Stomach (tissue), 4 donors: ENCODE data around the gene ANKS1B.

Source experiments
- CTCF ChIP-seq, 7 experiments: fragments of 450-650 bp in 4 of 7; fragments of 200-600 bp in 3 of 7; sonication (generic) in 3 of 7; IDR thresholded peaks; one replicate each; pipeline ENCODE4 v1.5.1; 2016 to 2019; ENCODE audit warnings: antibody characterized with exemption in 7 of 7, control low read depth in 2 of 7, mild to moderate bottlenecking in 1 of 7
- EP300 ChIP-seq: sonication (generic); formaldehyde crosslinking; IDR thresholded peaks from one replicate; pipeline ENCODE4 v1.6.1; 2017; ENCODE audit warnings: antibody characterized with exemption
- POLR2A ChIP-seq, 4 donors: fragments of 450-650 bp; IDR thresholded peaks; one replicate each; pipeline ENCODE4 v1.6.1; 2016; ENCODE audit warnings: antibody characterized with exemption in 4 of 4, control low read depth in 2 of 4, mild to moderate bottlenecking in 1 of 4, moderate library complexity in 1 of 4

- TF ChIP-seq EP300: no peak
- no peak for TF ChIP-seq CTCF (IDR thresholded peaks at IDR 0.05)
- no peak for TF ChIP-seq POLR2A (IDR thresholded peaks at IDR 0.05)
Measured at GRCh38 chr12:99479149-99479548, 505.6 kb downstream of the ANKS1B start.
